ENCODE results near the gene CAMK4. TPM values are rescaled to one million over a fixed set of nuclear protein-coding genes. Genes with fewer than 3 reads are reported as not detected.

The CAMK4 gene
- total and polyA plus RNA-seq, 9 donors = 0.36 to 5.0 (median 1.4) TPM

GRCh38 chr5:111377306-111377705 lies 153.1 kb downstream of the CAMK4 start:
- intact Hi-C loops (cut with DNase I) = no loop called here
- Histone ChIP-seq H3K27ac (no peak overlapping the region), H3K27me3 (no peaks in the 10 kb centered on the region), H3K9me3 (no peaks in the 10 kb centered on the region), H3K36me3 (no peaks in the 10 kb centered on the region), H3K4me3 (no peak overlapping the region), H3K4me1 (ENCODE audit: insufficient read depth) (no peaks in the 10 kb centered on the region)
- no peak for TF ChIP-seq POLR2A (IDR thresholded peaks at IDR 0.05)
- no peak for TF ChIP-seq EP300 (IDR thresholded peaks at IDR 0.05)
- no peak for TF ChIP-seq CTCF (IDR thresholded peaks at IDR 0.05)
- DNase-seq = no peak

- no peaks in the 10 kb centered on the region for H3K4me1 ChIP-seq (ENCODE audit: insufficient read depth)
- TF ChIP-seq EP300 (IDR thresholded peaks at IDR 0.05) (no peak), CTCF (IDR thresholded peaks at IDR 0.05) (no peak), POLR2A (IDR thresholded peaks at IDR 0.05) (no peak)
- H3K27ac ChIP-seq = no peak overlapping the region
- no peak overlapping the region for H3K4me3 ChIP-seq
- DNase-seq = no peak
- H3K9me3 ChIP-seq = no peaks in the 10 kb centered on the region
- H3K36me3 ChIP-seq = no peaks in the 10 kb centered on the region
- intact Hi-C loops (cut with DNase I) = no loop called here
- H3K27me3 ChIP-seq = no peaks in the 10 kb centered on the region
These were observed 155.2 kb downstream of the CAMK4 start for GRCh38 chr5:111379391-111379816.

GRCh38 chr5:111383288-111383970 lies 159.2 kb downstream of the CAMK4 start:
- WGBS, 3 donors = 84 to 87% (median 86%) methylated on average over 6 of the region's 6 CpGs
- intact Hi-C loops (cut with DNase I) = no loop called here

GRCh38 chr5:111384220-111384619 lies 160.0 kb downstream of the CAMK4 start:
- intact Hi-C loops (cut with DNase I) = no loop called here
- TF ChIP-seq POLR2A (IDR thresholded peaks at IDR 0.05) (no peak), CTCF (IDR thresholded peaks at IDR 0.05) (no peak), EP300 (IDR thresholded peaks at IDR 0.05) (no peak)
- WGBS, 3 donors = 6 to 9% (median 7%) methylated on average over 3 of the region's 3 CpGs
- Histone ChIP-seq H3K9me3 (no peaks in the 10 kb centered on the region), H3K27me3 (no peaks in the 10 kb centered on the region), H3K36me3 (no peaks in the 10 kb centered on the region), H3K4me3 (no peak overlapping the region), H3K4me1 (ENCODE audit: insufficient read depth) (no peaks in the 10 kb centered on the region), H3K27ac (no peak overlapping the region)
- DNase-seq = no peak

More at GRCh38 chr5:111383288-111383970, 159.2 kb downstream of the CAMK4 start:
- no peak overlapping the region for H3K4me3 ChIP-seq
- no peak for DNase-seq
- no peaks in the 10 kb centered on the region for H3K27me3 ChIP-seq
- no peaks in the 10 kb centered on the region for H3K36me3 ChIP-seq
- H3K4me1 ChIP-seq (ENCODE audit: insufficient read depth) = no peaks in the 10 kb centered on the region
- TF ChIP-seq POLR2A (IDR thresholded peaks at IDR 0.05) (no peak), CTCF (IDR thresholded peaks at IDR 0.05) (no peak), EP300 (IDR thresholded peaks at IDR 0.05) (no peak)
- no peak overlapping the region for H3K27ac ChIP-seq
- H3K9me3 ChIP-seq = no peaks in the 10 kb centered on the region
